HG02885 (cell line): Measurements from ENCODE around the gene TRIM31.
"Not testable (repeated sequence)": the region's sequence is repeated elsewhere in the genome, so short reads cannot be mapped to it uniquely, and the experiment has no call there.

Experiments
- ATAC-seq: cut with Tn5 transposase; IDR thresholded peaks from one replicate; pipeline ENCODE4 v1.9.1; 2021; ENCODE audit warnings: mild to moderate bottlenecking; ENCODE audit not compliant: unreplicated experiment, poor library complexity

The TRIM31 gene

GRCh38 chr6:30149858-30150550, 37.1 kb upstream of the TRIM31 start:
- ATAC-seq, result no peak

- no peak for ATAC-seq
Observed at GRCh38 chr6:30149234-30149633, 36.3 kb upstream of the TRIM31 start.

GRCh38 chr6:30147096-30147495, 34.2 kb upstream of the TRIM31 start:
- no peak for ATAC-seq

GRCh38 chr6:30145818-30146217, 32.9 kb upstream of the TRIM31 start:
- no peak for ATAC-seq

GRCh38 chr6:30144811-30145210, 31.9 kb upstream of the TRIM31 start:
- ATAC-seq, result no peak

- no peak for ATAC-seq
Observed at GRCh38 chr6:30143780-30144179, 30.9 kb upstream of the TRIM31 start.

GRCh38 chr6:30142665-30143064, 29.8 kb upstream of the TRIM31 start:
- no peak for ATAC-seq

GRCh38 chr6:30140240-30140639, 27.4 kb upstream of the TRIM31 start:
- ATAC-seq, result not testable (repeated sequence)

GRCh38 chr6:30136570-30137286, 23.8 kb upstream of the TRIM31 start:
- no peak for ATAC-seq

GRCh38 chr6:30135757-30136156, 22.9 kb upstream of the TRIM31 start, which contains the start of gene TRIM40:
TRIM40 (plus strand) TSS chr6:30136140; CDS start chr6:30137037, 897 bp downstream.
- ATAC-seq, result no peak

- ATAC-seq, result no peak
Observed at GRCh38 chr6:30135147-30135546, 22.3 kb upstream of the TRIM31 start.

GRCh38 chr6:30131947-30132497, 19.1 kb upstream of the TRIM31 start:
- no peak for ATAC-seq

- no peak for ATAC-seq
Observed at GRCh38 chr6:30130887-30131862, 18.3 kb upstream of the TRIM31 start.

- no peak for ATAC-seq
Observed at GRCh38 chr6:30130179-30130679, 17.3 kb upstream of the TRIM31 start.

- no peak for ATAC-seq
Observed at GRCh38 chr6:30129265-30130178, 16.6 kb upstream of the TRIM31 start.

GRCh38 chr6:30127238-30128093, 14.6 kb upstream of the TRIM31 start:
- no peak for ATAC-seq

- no peak for ATAC-seq
Observed at GRCh38 chr6:30122515-30122914, 9.6 kb upstream of the TRIM31 start.
